SH-SY5Y (cell line): ENCODE measurements around the gene SOCS1.

ENCODE experiments used
- GATA2 ChIP-seq: IDR thresholded peaks from 2 replicates; pipeline ENCODE4 v1.6.1; 2011; ENCODE audit warnings: mild to moderate bottlenecking, low read depth, low read length
- GATA3 ChIP-seq: IDR thresholded peaks from 2 replicates; pipeline ENCODE4 v1.6.1; 2011; ENCODE audit warnings: low read depth, mild to moderate bottlenecking, low read length, moderate library complexity

DNA sequence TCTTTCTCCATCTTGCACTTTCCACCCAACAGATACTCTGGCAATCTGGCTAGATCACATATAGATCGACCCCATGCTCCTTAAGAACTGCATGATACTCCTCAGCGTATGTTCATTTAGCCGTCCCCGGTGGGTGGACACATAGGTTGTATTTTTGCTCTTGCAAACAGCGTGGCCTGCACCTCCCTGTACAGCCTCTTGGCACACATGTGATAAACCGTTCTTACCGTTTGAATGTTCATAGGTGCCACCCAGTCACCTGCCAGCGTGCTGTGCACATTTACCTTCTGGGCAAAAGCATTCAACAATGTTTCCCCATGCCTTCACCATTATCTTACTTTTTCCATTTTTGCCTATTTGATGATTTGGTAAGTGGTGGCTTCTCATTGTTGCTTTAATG, 6.9 kb upstream of the SOCS1 start:
- TF ChIP-seq GATA3, result no peak
- TF ChIP-seq GATA2, result no peak
